HG02970 (cell line): ENCODE results near the gene ONECUT3.

Experiments
- ATAC-seq: cut with Tn5 transposase; IDR thresholded peaks from one replicate; pipeline ENCODE4 v1.9.1; 2021; ENCODE audit warnings: mild to moderate bottlenecking, moderate library complexity, moderate number of reproducible peaks; ENCODE audit not compliant: unreplicated experiment, low FRiP score

ONECUT3 gene

DNA sequence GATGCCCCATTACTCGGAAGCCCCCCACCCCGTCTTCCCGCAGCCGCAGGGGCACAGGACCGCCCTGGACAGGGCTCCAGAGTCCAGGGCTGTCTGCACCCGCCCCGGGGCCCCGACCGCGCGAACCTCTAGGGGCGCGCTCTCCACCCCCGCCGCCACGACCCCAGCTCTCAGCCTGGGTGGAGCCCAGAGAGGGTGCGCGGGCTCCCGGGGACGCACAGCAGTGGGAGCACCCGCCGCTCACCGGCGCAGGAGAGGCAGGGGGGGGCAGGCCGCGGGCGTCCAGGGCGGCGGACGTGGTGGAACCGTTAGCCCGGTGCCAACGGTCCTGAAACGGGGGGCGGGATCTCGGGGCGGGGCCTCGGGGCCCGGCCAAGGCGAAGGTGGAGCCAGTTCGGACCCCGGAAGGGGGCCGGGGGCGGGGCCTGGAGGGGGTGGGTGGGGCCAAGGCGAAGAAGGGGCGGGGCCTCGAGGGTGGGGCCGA lies 58.7 kb downstream of the ONECUT3 start, which contains the start of gene ATP8B3:
TSS of gene ATP8B3 (minus strand) at position 335 of the 484 bp plus-strand sequence. CDS start 540 bp downstream, outside the sequence.
- ATAC-seq, result peak; percentile 17

DNA sequence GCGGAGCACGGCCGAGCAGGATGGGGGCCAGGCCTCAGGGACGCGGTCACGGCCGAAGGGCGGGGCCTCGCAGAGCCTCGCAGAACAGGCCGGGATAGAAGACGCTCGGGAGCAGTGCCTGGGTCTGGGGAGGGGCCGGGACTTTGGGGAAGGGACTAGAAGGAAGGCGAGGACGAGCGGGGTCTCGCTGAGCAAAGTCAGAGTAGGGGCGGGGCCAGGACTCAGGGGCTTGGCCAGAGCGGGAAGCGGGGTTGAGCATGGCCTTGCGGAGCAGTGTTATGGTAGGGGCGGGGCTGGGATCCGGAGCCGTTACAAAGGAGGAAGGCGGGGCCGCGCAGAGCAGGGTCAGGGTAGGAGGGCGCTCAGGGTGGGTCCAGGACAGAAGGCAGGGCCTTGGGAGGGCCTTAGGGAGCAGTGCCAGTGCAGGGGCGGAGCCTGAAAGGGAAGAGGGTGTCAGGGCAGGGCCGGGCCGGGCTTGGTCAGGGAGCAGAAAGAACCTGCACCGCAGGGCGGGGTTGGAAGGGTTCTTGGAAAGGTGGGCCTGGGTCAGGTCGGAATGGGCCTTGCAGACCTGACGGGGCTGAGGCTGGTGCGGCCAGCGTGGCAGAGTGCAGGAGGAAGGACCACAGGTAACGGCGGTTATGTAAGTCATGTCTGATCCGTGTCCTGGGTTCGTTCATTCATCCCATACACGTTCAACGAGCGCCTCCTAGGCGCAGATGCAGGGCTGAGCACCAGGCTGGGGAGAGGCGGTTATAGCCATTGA lies 59.3 kb downstream of the ONECUT3 start:
- peak; percentile 68 for ATAC-seq

DNA sequence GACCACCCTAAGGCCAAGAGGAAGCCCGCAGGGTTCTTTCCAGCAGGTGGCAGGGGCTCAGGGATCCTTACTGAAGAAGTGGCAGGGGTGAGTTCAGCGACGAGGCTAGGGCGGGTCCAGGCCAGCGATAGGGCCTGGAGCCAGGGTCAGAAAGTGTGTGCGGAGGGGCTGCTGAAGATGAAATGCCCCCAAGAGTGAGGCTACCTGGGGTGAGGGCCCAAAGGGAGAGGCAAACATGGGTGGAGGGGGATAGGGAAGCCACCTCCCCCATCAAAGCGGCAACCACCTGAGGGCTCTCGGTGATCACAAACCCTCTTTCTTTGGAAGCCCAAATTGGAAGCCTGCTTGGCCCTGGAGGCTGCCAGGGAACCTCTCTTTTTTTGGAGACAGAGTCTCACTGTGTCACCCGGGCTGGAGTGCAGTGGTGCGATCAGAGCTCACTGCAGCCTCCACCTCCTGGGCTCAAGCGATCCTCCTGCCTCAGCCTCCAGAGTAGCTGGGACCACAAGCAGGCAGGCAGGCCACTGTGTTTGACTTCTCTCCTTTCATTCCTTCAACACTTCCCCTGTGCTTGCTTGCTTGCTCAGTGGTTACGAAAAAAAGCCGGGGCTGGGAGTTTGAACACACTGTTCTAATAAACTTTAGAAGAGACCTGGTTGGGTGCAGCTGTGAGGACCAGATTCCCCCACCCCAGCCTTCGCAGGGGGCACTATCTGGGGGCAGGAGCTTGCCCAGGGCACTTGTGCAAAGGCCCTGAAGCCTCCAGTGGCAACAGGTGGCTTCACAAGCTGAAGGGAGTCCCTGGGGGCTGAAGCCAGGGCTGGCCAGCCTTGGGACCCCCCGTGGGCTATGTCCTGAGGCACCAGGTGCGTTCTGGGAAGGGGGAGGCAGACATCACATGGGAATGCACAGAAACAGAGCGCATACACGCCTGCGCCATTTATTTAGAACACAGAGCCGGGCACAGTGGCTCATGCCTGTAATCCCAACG lies 60.2 kb downstream of the ONECUT3 start:
- no peak for ATAC-seq

DNA sequence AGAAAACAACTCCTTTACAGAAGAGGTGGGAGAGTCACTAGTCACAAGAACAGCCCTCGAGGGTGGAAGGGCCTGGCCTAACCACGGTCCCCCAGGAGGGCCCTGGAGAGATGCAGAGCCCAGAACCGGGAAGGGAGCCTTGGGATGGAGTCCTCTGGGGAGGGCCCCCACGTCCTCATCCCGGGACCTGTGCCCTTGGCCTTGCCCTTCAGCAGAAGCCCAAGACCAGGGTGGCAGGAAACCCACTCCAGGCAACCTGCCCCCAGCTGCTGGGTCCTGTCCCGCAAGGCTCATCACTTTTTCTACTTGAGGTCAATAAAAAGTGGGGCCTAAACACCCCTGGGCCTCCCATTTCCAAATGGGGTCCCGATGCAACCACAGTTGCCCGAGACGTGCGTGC lies 61.1 kb downstream of the ONECUT3 start:
- ATAC-seq, result no peak

DNA sequence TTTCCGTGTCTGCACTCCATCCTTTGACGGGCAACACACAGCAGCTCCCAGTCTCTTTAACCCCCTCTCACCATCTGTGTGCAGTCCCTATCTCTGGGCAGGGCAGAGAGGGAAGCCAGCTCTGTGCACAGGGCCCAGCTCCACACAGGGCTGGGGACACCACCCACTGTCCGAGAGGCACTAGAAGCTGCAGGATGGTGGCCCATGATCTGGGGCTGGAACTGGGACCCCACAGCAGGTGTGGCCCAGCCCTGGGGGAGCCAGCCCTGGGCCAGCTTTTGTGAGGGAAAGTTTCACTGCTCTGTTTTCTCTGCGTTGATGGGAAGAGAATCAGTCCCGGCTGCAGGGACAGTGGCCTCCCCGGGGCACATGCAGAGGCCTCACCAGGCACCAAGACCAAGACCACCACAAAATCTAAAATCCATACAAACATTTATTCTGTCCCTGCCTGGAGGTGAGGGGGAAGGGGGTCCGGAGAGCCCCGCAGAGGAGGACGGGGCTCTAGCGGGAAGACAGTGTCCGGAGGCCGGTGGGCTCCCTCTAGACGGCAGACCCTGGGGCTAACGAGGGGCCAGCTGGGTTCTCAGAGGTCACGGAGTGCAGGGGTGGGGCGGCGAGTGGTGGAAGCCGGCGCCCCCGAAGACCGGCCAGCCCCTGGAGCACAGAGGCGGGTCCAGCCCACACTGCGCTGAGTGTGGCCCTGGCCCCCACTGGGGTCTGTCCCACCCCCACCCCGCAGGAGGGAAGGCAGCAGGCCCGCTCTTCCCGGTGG lies 61.7 kb downstream of the ONECUT3 start:
- ATAC-seq, result no peak

DNA sequence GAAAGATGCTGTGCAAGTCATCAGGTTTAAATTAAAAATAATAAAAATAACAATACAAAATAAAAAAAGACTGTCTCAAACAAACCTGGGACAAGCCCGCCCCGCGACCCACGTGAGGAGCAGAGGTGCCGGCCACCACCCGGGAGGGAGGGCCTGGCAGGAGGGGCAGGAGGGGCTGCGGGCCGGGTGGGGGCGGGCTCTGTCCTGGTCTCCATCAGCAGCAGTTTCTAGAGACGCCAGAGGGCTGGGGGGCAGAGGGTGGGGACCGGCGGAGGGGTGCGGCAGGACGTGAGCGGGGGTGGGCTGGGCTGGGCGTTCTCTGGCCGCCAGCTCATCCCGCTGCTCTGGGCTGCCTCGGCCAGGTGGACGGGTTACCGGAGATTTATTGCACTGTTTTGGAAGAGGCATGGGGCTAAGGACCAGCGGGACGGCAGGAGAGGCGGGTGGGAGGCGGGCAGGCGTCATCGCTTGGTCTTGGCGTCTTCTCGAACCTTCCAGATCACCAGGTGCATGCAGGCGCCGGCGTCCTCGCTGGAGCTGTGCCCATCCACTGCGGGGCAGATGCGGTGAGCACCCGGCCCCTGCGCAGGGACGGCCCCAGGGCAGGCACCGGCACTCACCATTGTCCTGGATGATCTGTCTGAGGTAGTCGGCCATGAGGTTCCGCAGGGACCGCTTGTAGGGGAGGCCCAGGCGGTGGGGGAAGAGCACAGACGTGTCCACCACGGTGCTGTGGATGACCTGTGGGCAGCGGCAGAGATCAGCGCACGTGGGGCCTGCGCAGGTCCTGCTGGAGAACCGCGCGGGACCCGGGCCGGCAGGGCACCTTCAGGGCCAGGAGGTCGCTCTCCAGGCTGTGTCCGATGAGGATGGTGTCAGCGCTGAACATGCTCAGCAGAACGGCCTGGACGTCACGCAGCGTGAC lies 62.6 kb downstream of the ONECUT3 start:
- no peak for ATAC-seq

DNA sequence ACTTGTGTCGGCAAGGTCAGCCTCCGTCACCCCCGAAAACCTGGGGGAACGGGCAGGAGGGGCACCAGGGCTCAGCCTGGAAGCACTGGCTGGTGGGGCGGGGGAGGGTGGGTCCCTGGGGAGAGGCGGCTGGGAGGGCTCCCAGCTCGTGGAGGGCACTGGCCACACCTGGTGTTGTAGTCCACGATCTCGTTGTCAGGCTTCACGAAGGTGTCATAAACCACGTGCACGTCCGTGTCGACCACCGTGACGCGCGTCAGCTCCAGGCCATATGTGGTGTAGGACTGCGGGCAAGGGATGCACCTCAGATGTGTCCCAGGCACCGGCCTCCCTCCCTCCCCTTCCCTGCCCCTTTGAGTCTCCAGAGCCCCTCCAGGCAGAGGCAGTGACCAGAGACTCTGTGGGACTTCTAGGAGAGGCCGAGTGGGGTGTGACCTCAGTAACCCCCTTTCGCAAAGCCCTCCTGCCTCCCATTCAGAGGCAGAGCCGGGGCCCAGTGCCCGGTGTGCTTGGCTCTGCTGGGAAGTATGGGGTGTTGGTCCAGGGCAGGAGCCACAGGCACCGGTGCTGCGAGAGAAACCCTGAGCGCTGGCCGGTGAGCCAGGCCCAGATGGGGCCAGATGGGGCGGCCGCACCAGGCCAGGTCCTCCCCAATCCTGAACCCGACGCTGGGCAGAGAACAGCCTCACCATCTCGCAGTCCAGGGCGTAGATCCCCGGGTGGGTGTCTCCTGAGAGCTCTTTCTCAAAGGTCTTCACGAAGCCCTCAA lies 63.4 kb downstream of the ONECUT3 start:
- ATAC-seq, result no peak

DNA sequence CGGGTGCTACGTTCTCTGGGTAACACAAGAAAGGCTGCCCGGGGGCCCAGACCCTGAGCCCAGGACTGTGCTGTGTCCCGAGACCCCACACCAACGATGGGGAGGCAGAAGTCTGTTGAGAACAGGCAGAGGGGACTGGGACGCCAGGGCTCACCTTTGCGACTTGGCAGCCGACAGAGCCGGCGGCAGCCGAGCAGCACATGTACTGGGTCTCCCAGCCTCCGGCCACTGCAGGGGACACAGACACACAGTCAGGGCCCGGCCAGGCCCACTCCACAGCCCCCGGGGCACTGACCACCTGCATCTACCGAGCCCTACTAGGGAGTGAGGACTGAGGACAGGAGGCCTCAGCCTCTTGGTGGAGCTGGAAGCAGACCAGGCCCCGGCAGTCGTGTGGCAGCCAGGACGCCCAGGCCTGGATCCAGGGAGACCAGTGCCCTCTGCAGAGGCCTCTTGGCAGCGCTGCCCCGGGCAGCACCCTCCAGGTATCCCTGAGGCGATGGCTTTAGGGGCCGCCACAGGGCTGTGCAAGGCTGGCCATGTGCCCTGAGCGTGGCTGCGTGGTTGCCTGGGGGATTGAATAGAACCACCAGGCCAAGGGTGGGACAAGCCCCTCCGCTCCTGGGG lies 64.4 kb downstream of the ONECUT3 start:
- no peak for ATAC-seq

DNA sequence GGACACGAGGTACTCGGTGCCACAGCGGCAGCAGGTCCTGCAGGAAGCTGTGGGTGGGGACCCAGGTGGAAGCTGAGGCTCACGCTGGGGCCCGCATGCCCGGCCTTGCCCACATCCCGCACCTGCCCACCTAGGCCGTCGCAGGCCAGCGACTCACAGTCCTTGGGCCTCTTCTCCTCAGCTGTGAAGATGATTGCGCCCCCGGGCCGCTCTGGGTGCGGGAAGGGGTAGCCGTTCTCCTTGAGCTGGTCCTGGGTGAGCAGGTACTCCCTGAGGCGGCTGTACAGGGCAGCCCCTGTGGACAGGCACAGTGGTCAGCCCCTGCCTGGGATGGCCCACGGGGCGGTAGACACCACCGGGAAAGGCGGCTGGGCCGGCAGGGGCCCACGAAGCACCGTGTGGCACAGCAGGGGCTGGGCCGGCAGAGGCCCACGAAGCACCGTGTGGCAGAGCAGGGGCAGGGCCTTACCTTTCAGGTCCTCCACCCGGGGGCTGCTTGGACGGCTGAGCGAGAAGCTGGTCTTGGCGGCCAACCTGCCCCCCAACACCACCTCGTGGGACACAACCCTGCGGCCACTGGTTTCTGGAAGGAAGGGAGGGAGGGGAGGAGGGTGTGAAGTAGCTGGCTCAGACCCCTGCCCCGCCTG lies 65.4 kb downstream of the ONECUT3 start:
- ATAC-seq, result no peak

DNA sequence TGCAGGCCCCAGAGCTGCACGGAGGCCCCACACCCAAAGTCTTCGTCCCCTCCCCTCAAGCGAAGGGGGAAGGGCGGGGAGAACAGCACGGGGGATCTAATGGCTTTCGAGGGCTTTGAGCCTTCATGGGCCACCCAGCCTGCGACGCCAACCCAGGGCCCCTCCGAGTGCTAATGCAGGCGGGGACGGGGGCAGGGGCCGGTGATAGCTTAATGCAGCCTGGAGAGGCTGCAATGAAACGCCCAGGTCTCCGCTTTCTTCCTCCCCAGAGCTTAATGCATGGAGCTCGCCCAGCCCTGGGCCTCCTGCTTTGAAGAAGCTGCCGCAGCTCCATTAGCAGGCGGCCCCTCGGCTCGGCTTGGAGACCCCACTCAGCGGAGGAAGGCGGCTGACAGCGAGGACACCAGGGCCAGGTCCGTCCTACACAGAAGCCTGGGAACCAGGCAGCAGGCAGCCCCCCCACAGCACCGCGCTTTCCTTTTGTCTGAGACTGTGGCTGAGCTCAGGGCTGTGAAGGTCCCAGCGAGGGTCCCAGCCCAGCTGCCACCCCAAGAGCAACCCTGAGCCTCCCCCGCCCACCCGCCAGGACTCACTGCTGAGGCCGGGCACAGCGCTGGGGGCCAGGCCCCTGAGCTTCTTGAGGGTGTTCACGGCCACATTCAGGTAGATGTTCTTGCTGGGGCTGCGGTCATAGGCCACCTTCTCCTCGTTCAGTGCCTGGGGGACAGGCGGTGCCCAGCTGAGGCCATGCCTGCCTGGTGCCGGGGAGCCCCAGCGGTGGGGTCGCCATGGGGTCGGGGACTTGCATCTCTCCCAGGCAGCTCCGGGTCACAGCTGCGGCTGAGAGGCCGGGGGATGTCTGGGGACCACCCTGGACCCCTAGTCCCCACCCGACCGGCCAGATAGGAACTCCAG lies 66.3 kb downstream of the ONECUT3 start:
- no peak for ATAC-seq

DNA sequence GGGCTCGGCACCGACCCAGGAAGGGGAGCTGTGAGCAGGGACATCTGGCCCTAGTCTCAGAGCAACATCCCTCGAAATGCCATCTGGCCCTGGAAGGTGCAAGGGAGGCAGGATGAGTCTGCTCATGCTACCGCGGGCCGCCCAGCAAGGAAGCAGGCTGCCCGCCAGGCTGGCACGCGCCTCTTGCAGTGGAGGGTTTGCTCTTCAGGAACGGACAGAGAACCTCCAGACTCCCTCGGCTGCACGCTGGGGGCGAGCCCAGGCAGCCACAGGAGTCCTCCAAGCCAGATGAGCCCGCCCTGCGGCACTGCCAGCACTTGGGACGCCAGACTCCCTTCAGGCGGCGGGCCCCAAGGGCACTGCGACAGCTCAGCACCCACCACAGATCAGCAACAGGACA lies 68.9 kb downstream of the ONECUT3 start:
- no peak for ATAC-seq

DNA sequence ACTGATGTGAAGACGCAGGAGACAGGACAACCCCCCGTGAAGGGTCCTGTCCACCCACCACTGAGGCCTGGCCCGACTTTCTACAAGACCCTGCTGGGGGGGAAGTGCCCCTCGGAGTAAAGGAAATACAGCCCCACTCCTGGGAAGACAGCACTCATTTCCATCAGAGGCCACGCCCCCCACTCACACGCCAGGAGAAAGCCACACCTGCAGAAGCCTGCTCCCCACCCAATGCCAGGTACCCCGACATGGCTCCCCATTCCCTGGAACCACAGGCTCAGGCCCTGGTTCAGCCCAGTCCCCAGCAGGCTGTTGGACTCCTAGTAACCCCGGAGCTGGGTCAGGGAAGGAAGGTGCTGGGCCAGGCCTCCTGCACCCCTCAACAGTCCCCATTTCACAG lies 69.7 kb downstream of the ONECUT3 start:
- no peak for ATAC-seq

DNA sequence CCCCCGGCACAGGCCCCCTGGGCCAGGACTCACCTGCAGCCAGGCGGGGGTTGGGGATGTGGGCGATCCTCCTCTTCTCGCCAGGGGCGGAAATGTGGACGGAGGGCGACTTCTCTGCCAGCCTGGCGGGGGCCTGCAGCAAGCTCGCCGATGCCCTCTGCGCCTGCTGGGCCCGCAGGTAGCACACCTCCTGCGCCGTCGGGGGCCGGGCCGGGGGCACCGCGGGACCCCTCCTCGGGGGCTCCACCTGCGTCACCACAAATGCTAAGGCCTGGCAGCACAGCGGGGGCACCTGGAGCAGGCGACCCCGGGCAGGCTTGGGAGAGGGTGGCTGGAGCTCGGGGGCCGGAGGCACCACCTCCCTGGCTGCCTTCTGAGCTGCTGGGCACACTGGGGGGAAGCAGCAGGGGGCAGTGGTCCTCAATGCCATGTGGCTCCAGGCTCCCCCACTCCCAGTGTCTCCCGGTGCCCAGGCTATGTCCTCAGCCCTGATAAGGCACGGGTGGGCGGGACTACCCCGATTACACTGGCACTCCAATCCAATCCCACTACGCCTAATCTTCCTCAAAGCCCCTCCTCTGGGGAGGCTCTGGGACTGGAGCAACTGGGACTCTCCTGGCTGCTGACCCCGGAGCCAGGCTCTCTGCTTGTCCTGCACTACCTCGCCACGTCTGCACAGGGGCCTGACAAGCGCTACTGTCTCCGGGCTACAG lies 70.4 kb downstream of the ONECUT3 start:
- no peak for ATAC-seq

DNA sequence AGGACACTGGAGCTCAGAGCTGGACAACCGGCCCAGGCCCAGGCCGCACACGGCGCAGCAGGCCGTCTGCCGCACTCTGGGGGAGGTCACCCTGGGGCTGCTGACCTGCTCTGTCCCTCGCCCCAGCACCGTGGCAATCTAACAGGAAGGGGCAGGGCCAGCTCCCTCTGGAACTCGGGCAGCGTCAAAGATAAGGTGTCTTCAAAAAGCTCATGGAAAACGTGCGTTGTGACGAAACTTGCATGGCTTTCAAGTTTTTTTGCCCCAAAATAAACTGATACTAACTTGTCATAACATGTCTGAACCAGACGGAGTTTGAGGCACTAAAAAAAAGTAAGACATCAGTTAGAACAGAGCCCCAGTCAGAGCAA lies 70.9 kb downstream of the ONECUT3 start:
- no peak for ATAC-seq

DNA sequence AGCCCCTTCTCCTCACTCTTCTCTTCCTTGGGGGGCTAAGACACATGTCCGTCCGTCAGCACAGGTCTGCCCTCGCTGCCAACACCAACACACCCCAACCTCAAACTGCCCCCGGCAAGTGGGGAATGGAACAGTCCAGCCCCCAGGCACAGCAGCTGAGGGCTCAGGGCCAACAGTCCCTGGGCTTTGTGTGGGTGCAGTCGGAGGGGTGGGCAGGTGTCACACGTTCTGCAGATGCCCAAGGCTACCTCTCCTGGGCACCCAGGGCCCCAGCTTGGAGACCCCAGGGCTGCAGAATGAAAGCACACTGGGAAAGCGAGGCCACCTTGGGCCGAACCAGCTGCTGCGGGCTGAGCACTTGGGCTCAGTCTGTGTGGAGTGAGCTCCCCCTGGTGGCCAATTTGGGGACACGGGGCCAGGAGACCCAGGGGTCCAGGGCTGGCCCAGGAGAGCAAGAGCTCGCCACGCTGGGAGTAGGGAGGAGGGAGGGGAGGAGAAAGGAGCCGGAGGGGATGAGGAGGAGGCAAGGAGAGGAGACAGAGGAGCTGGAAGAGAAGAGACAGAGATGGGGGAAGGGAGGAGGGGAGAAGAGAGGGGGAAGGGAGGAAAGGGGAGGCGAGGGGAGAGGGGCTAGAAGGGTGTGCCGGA lies 72.7 kb downstream of the ONECUT3 start:
- ATAC-seq, result no peak
